22Rv1 (cell line): ENCODE measurements around the gene AMOT.

Experiments
- H3K27ac ChIP-seq: fragments of 450-650 bp; 2 replicates; pipeline ENCODE4 v1.5.1; 2017
- ZFX ChIP-seq: fragments of 450-650 bp; IDR thresholded peaks from 2 replicates; pipeline ENCODE4 v1.6.1; 2017; ENCODE audit warnings: antibody characterized with exemption, borderline replicate concordance
- TF ChIP-seq, protein P1 (sequence below): fragments of 450-650 bp; IDR thresholded peaks from 2 replicates; pipeline ENCODE4 v1.5.1; 2017; ENCODE audit warnings: mild to moderate bottlenecking

AMOT gene

DNA sequence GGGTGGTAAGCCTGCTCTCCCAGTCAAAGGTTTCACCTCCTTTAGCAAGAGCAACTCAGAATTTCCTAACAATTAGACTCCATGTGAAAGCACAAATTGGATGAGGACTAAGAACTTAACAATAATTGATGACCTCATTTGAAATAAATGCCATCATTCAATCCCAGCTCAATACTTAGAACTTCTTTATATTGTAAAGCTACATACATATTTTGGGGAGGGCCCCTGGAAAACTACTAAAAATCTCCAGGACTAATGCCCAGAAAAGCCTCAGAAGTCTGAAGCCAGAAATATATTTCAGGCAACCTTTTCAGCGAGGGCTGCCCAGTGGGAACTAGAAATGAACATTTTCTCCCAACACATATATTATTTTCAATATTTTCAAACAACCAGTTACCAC is 38.1 kb downstream of the AMOT start:
- TF ChIP-seq, protein P1, sequence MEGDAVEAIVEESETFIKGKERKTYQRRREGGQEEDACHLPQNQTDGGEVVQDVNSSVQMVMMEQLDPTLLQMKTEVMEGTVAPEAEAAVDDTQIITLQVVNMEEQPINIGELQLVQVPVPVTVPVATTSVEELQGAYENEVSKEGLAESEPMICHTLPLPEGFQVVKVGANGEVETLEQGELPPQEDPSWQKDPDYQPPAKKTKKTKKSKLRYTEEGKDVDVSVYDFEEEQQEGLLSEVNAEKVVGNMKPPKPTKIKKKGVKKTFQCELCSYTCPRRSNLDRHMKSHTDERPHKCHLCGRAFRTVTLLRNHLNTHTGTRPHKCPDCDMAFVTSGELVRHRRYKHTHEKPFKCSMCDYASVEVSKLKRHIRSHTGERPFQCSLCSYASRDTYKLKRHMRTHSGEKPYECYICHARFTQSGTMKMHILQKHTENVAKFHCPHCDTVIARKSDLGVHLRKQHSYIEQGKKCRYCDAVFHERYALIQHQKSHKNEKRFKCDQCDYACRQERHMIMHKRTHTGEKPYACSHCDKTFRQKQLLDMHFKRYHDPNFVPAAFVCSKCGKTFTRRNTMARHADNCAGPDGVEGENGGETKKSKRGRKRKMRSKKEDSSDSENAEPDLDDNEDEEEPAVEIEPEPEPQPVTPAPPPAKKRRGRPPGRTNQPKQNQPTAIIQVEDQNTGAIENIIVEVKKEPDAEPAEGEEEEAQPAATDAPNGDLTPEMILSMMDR: no peak
- TF ChIP-seq ZFX: no peak
- H3K27ac ChIP-seq: no peak overlapping the region

DNA sequence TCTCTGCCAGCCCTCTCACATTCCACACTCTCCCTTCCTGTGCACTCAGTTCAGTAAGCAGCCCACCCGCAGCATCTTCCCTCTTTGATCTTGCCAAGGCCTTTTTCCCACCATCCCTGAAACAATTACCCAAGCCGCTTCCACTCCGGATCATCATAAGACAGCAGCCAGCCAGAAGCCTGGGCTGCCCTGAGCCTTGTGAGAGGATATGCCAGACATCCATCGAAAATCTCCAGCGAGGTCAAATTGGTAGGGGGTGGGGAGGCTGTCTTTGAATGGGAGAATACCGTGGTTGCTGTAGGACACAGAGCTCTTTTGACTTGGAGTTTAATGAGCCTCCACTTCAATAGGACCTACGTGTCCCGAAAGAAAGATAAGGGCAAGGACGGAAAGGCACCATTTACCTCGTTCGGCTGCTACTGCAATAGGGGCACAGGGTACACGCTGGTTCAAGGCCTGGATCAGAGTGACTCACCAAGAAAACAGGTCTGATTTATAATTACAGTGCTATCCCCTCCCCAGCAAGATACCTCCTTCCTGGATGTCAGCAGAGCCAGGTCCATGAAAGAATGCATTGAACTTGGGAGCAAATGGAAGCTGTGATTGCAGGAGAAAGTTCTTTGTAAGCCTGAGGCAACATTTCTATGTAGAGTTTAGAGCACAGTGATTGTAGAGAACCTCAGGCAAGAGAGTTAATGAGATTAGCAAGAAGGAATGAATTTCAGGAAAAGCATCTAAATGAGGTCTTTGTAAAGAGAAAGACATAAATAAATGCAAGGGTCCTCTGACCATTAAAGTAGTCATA is 39.5 kb downstream of the AMOT start:
- TF ChIP-seq ZFX: no peak
- TF ChIP-seq, protein P1: no peak
- H3K27ac ChIP-seq: no peak overlapping the region

- H3K27ac ChIP-seq: no peak overlapping the region
- no peak for TF ChIP-seq ZFX
- TF ChIP-seq, protein P1: no peak
Measured at GRCh38 chrX:112799425-112799824, 41.2 kb downstream of the AMOT start.

GRCh38 chrX:112798736-112799135 is 41.9 kb downstream of the AMOT start:
- no peak overlapping the region for H3K27ac ChIP-seq
- no peak for TF ChIP-seq ZFX
- TF ChIP-seq, protein P1: no peak

DNA sequence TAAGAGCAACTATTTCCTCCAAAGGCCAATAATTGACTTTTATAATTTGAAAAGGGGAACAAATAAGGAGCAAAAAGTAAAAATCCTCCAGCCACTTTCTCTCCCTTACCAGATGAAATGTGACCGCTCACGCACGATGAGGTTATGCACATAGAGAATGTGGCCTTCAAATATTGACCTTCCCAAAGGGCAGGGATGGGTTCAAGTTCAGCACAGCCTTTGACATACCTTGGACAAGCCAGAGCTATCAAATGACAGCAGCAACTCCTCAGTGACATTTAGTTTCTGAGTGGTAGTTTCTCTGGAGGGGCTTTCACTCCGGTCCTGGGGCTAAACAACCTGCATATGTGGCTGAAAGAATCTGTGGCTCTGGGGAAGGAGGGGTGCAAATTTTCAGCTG is 50.7 kb downstream of the AMOT start:
- TF ChIP-seq, protein P1: no peak
- no peak for TF ChIP-seq ZFX
- H3K27ac ChIP-seq: no peak overlapping the region

DNA sequence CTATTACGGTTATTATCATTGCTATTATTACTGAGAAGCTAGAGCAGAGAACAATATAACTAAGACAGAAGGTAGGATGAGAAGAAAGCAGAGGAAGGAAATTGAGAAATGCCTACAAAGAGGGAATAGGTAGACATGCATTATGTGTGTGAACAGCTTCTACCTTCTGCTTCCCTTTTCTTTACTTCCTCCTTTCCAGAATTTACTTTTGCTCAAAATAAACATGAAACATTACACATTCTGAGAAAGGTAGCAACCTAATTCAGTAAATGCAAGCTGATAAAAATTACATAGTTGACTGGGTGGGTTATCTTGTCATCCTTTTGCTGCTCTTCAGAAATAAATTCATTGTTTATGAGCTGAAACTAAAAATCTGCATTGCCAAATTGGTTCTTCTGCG is 54.6 kb downstream of the AMOT start:
- TF ChIP-seq ZFX: no peak
- TF ChIP-seq, protein P1: no peak

DNA sequence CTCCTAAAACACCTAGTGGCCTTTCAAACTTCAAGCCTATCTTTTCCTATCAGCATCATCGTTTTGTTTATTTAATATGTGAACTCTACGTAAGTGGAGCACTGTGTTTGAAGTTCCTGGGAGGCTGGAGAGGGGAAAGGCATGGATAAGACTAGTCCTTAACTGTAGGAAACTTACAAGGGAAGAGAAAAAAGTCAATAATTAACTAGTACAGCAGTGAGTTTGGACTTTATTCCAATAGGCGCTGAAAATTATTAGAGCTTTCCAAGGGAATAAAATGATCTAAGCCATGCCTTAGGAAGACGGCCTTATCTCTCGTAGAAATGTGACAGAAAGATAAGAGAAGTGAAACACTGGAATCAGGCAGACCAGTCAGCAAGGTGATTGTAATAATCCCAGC is 55.3 kb downstream of the AMOT start:
- TF ChIP-seq, protein P1: no peak
- no peak for TF ChIP-seq ZFX
- H3K27ac ChIP-seq: peak overlapping the region; percentile 48

More for the DNA sequence above, 54.6 kb downstream of the AMOT start:
- H3K27ac ChIP-seq: peak overlapping the region; percentile 48
